Loucy (cell line): ENCODE data around the gene THEM5.

Experiments used
- H2AFZ ChIP-seq: fragments of 200-600 bp; sonication (generic); 2 replicates; pipeline ENCODE4 v1.6.0; 2016; ENCODE audit warnings: antibody characterized with exemption, mild to moderate bottlenecking, low read length, moderate library complexity
- H3F3A ChIP-seq: fragments of 200-600 bp; 2 replicates; pipeline ENCODE4 v1.6.0; 2016; ENCODE audit warnings: antibody characterized with exemption, low read depth, mild to moderate bottlenecking
- H3K27me3 ChIP-seq: fragments of 200-600 bp; sonication (generic); 2 replicates; pipeline ENCODE4 v1.6.1; 2014; ENCODE audit warnings: low read length, mild to moderate bottlenecking; ENCODE audit not compliant: insufficient read depth, poor library complexity, severe bottlenecking
- H3K36me3 ChIP-seq: fragments of 200-600 bp; sonication (generic); 2 replicates; pipeline ENCODE4 v1.6.1; 2016; ENCODE audit warnings: low read length; ENCODE audit not compliant: insufficient read depth
- H3K4me1 ChIP-seq: fragments of 200-600 bp; sonication (generic); 2 replicates; pipeline ENCODE4 v1.5.1; 2014; ENCODE audit warnings: low read length, mild to moderate bottlenecking; ENCODE audit not compliant: insufficient read depth, poor library complexity, severe bottlenecking
- H3K4me2 ChIP-seq: fragments of 200-600 bp; sonication (generic); 2 replicates; pipeline ENCODE4 v1.6.0; 2014; ENCODE audit warnings: antibody characterized with exemption, low read length, low read depth, mild to moderate bottlenecking; ENCODE audit not compliant: poor library complexity, severe bottlenecking
- H3K4me3 ChIP-seq: fragments of 200-600 bp; sonication (generic); 2 replicates; pipeline ENCODE4 v1.5.1; 2014; ENCODE audit warnings: low read length, mild to moderate bottlenecking, mixed read lengths; ENCODE audit not compliant: poor library complexity, severe bottlenecking
- H3K79me2 ChIP-seq: fragments of 200-600 bp; sonication (generic); 2 replicates; pipeline ENCODE4 v1.6.1; 2014; ENCODE audit warnings: low read length; ENCODE audit not compliant: insufficient read depth
- H3K9ac ChIP-seq: fragments of 200-600 bp; sonication (generic); 2 replicates; pipeline ENCODE4 v1.6.0; 2014; ENCODE audit warnings: mild to moderate bottlenecking, low read depth, low read length, moderate library complexity; ENCODE audit not compliant: poor library complexity, severe bottlenecking
- H3K9me2 ChIP-seq: fragments of 200-600 bp; sonication (generic); replicated peaks from 2 replicates; pipeline ENCODE4 v1.6.1; 2016; ENCODE audit warnings: low read depth, low read length, mixed read lengths
- H3K9me3 ChIP-seq: fragments of 200-600 bp; sonication (generic); 2 replicates; pipeline ENCODE4 v1.6.1; 2014; ENCODE audit warnings: mild to moderate bottlenecking, antibody characterized with exemption, low read length, low read depth; ENCODE audit not compliant: insufficient read depth
- H4K20me1 ChIP-seq: fragments of 200-600 bp; sonication (generic); 2 replicates; pipeline ENCODE4 v1.6.0; 2014; ENCODE audit warnings: antibody characterized with exemption, low read length, mild to moderate bottlenecking; ENCODE audit not compliant: insufficient read depth, poor library complexity, severe bottlenecking
- EZH2phosphoT487 ChIP-seq: fragments of 200-600 bp; IDR thresholded peaks from 2 replicates; pipeline ENCODE4 v1.6.1; 2018; ENCODE audit warnings: antibody characterized with exemption, mild to moderate bottlenecking, moderate library complexity, borderline replicate concordance
- TF ChIP-seq, protein P1 (sequence below): fragments of 200-600 bp; sonication (generic); conservative IDR thresholded peaks from 2 replicates; pipeline ENCODE4 v1.5.1; 2014; ENCODE audit warnings: mild to moderate bottlenecking, antibody characterized with exemption, low read length

Gene THEM5

GRCh38 chr1:151801846-151802245 is 51.7 kb downstream of the THEM5 start:
- H3K9ac ChIP-seq = no peak overlapping the region
- TF ChIP-seq, protein P1, sequence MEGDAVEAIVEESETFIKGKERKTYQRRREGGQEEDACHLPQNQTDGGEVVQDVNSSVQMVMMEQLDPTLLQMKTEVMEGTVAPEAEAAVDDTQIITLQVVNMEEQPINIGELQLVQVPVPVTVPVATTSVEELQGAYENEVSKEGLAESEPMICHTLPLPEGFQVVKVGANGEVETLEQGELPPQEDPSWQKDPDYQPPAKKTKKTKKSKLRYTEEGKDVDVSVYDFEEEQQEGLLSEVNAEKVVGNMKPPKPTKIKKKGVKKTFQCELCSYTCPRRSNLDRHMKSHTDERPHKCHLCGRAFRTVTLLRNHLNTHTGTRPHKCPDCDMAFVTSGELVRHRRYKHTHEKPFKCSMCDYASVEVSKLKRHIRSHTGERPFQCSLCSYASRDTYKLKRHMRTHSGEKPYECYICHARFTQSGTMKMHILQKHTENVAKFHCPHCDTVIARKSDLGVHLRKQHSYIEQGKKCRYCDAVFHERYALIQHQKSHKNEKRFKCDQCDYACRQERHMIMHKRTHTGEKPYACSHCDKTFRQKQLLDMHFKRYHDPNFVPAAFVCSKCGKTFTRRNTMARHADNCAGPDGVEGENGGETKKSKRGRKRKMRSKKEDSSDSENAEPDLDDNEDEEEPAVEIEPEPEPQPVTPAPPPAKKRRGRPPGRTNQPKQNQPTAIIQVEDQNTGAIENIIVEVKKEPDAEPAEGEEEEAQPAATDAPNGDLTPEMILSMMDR = no peak
- no peak for TF ChIP-seq EZH2phosphoT487

GRCh38 chr1:151801310-151801820 is 52.1 kb downstream of the THEM5 start:
- Histone ChIP-seq H3K27me3 (no peaks in the 10 kb centered on the region), H2AFZ (no peak overlapping the region), H3K9me2 (no peaks in the 10 kb centered on the region), H3K79me2 (no peaks in the 10 kb centered on the region), H3K36me3 (no peaks in the 10 kb centered on the region), H3K9me3 (no peaks in the 10 kb centered on the region), H3F3A (no peaks in the 10 kb centered on the region), H3K9ac (no peak overlapping the region), H4K20me1 (no peaks in the 10 kb centered on the region), H3K4me3 (no peak overlapping the region), H3K4me1 (no peaks in the 10 kb centered on the region), H3K4me2 (no peak overlapping the region)
- no peak for TF ChIP-seq EZH2phosphoT487
- TF ChIP-seq, protein P1 = no peak

More at GRCh38 chr1:151801846-151802245, 51.7 kb downstream of the THEM5 start:
- H3K9me2 ChIP-seq = no peaks in the 10 kb centered on the region
- no peaks in the 10 kb centered on the region for H3K36me3 ChIP-seq
- no peak overlapping the region for H3K4me3 ChIP-seq
- no peaks in the 10 kb centered on the region for H3K4me1 ChIP-seq
- H3K79me2 ChIP-seq = no peaks in the 10 kb centered on the region
- no peaks in the 10 kb centered on the region for H3F3A ChIP-seq
- H4K20me1 ChIP-seq = no peaks in the 10 kb centered on the region
- no peak overlapping the region for H2AFZ ChIP-seq
- no peaks in the 10 kb centered on the region for H3K9me3 ChIP-seq
- H3K27me3 ChIP-seq = no peaks in the 10 kb centered on the region
- no peak overlapping the region for H3K4me2 ChIP-seq

DNA sequence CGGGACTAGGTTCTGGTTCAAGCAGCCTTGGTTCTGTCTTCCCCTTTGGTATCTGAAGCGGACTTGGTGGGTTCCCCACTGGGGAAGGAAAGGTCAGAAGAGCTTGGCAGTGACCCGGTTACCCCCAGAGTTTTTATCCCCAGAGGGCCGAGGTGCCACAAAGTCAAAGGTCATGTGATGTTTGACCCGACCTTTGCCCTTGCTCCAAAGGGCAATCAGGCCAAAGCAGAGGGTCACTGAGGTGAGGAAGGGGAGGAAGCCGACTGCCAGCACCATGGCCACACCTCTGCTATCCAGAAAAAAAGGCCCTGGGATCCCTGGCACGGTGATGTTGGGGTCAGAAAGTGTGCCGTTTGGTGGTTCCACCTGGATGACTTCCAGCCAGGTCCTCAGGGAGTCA is 52.7 kb downstream of the THEM5 start:
- no peaks in the 10 kb centered on the region for H3K36me3 ChIP-seq
- no peak overlapping the region for H2AFZ ChIP-seq
- no peaks in the 10 kb centered on the region for H3K27me3 ChIP-seq
- H3K4me1 ChIP-seq = no peaks in the 10 kb centered on the region
- TF ChIP-seq EZH2phosphoT487 = no peak
- TF ChIP-seq, protein P1 = no peak
- no peak overlapping the region for H3K9ac ChIP-seq
- H4K20me1 ChIP-seq = no peaks in the 10 kb centered on the region
- no peaks in the 10 kb centered on the region for H3K79me2 ChIP-seq
- no peaks in the 10 kb centered on the region for H3F3A ChIP-seq
- no peak overlapping the region for H3K4me3 ChIP-seq
- H3K9me3 ChIP-seq = no peaks in the 10 kb centered on the region
- no peaks in the 10 kb centered on the region for H3K9me2 ChIP-seq
- no peak overlapping the region for H3K4me2 ChIP-seq
